Upper lobe of left lung (tissue), 6 donors: ENCODE measurements around the gene PRKAG2. TPM values are rescaled to one million over a fixed set of nuclear protein-coding genes. Genes with fewer than 3 reads are reported as not detected.
A peak's percentile ranks its signal among the peaks of the same experiment; 100 is the strongest.

Source experiments
- ATAC-seq, 2 donors: fragments of 200-7000 bp; cut with Tn5 transposase; one replicate each; pipeline ENCODE4 v1.9.1; 2022; ENCODE audit warnings: mild to moderate bottlenecking in 2 of 2, moderate library complexity in 2 of 2; ENCODE audit not compliant: low FRiP score in 2 of 2
- DNase-seq, 2 donors: peaks; one replicate each; pipeline ENCODE4 v3.0.0-alpha.2; 2019 to 2020
- H3K27ac ChIP-seq, 4 donors: fragments of 200-600 bp; sonication (generic); one replicate each; pipeline ENCODE4 v1.5.1; 2016 to 2019
- H3K27me3 ChIP-seq, 4 donors: fragments of 200-600 bp; sonication (generic); one replicate each; pipeline ENCODE4 v1.5.1; 2017 to 2019
- H3K36me3 ChIP-seq, 4 donors: fragments of 200-600 bp; sonication (generic); one replicate each; pipeline ENCODE4 v1.5.1; 2016 to 2019
- H3K4me1 ChIP-seq, 4 donors: fragments of 200-600 bp; sonication (generic); one replicate each; pipeline ENCODE4 v1.5.1; 2018 to 2019
- H3K4me3 ChIP-seq, 4 donors: fragments of 200-600 bp; sonication (generic); one replicate each; pipeline ENCODE4 v1.5.1; 2017 to 2019; ENCODE audit warnings: mild to moderate bottlenecking in 2 of 4, moderate library complexity in 1 of 4
- H3K9me3 ChIP-seq, 4 donors: fragments of 200-600 bp; sonication (generic); one replicate each; pipeline ENCODE4 v1.5.1; 2018 to 2019
- EP300 ChIP-seq, 4 donors: sonication (generic); formaldehyde crosslinking; IDR thresholded peaks; one replicate each; pipeline ENCODE4 v1.5.1; 2017; ENCODE audit warnings: antibody characterized with exemption in 4 of 4, control low read depth in 2 of 4
- POLR2A ChIP-seq, 4 donors: fragments of 450-650 bp; IDR thresholded peaks; one replicate each; pipeline ENCODE4 v1.5.1; 2016 to 2017; ENCODE audit warnings: antibody characterized with exemption in 4 of 4, mild to moderate bottlenecking in 2 of 4
- POLR2AphosphoS5 ChIP-seq, 2 donors: sonication (generic); formaldehyde crosslinking; IDR thresholded peaks; one replicate each; pipeline ENCODE4 v1.5.1; 2017; ENCODE audit warnings: antibody characterized with exemption in 2 of 2
- WGBS, 2 donors: methylation state at CpG; one replicate each; pipeline ENCODE4 v1.1.5; 2017 to 2018; 5-methylcytosine and 5-hydroxymethylcytosine counted together
- total RNA-seq, 6 donors: library from RNA; depleted of rRNA in 4 of 6; stranded (reverse); fragments of >200 nt in 4 of 6; gene quantifications; one replicate each; pipeline versions ENCODE4 v1.1.0 to v1.2.1, GENCODE V29; 2016 to 2021
- TF ChIP-seq, protein P1 (sequence below), 6 experiments: fragments of 450-650 bp in 4 of 6; fragments of 200-600 bp in 2 of 6; sonication (generic) in 2 of 6; IDR thresholded peaks; one replicate each; pipeline ENCODE4 v1.5.1; 2016 to 2019; ENCODE audit warnings: antibody characterized with exemption in 6 of 6
- donor health status: DM: no; HTN: no; CAD: no; lungs with moderate emphysema.
- donor health status: DM: no; HTN: yes; CAD: no; lungs with severe emphysema.

PRKAG2 gene
- total RNA-seq, 6 donors from 2014 or later: 20.6 to 68.1 (median 29.6) TPM

DNA sequence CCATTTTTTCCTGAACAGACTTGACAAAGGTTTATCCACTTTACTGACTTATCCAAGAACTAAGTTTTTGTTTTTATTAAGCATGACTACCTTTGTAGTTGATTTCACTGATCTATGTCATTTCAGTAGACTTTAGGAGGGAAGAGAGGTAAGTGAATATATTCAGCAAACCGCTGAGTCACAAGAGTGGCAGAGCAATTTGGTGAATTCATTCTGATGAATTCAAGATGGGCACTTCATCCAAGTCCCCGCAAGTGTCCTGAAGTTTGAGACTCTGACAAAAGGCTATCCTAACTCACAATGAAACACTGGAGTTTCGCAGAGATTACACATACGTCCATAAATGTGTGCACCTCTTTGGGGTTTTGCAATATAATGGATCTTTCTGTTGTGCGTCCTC lies 255.0 kb downstream of the PRKAG2 start:
- Histone ChIP-seq H3K4me1 (peaks cover 0 to 5% (median 0%) of the 10 kb centered on the region in 4 donors), H3K27me3 (no peaks in the 10 kb centered on the region), H3K9me3 (no peaks in the 10 kb centered on the region), H3K4me3 (no peak overlapping the region), H3K36me3 (no peaks in the 10 kb centered on the region), H3K27ac (no peak overlapping the region)
- TF ChIP-seq, protein P1, sequence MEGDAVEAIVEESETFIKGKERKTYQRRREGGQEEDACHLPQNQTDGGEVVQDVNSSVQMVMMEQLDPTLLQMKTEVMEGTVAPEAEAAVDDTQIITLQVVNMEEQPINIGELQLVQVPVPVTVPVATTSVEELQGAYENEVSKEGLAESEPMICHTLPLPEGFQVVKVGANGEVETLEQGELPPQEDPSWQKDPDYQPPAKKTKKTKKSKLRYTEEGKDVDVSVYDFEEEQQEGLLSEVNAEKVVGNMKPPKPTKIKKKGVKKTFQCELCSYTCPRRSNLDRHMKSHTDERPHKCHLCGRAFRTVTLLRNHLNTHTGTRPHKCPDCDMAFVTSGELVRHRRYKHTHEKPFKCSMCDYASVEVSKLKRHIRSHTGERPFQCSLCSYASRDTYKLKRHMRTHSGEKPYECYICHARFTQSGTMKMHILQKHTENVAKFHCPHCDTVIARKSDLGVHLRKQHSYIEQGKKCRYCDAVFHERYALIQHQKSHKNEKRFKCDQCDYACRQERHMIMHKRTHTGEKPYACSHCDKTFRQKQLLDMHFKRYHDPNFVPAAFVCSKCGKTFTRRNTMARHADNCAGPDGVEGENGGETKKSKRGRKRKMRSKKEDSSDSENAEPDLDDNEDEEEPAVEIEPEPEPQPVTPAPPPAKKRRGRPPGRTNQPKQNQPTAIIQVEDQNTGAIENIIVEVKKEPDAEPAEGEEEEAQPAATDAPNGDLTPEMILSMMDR (IDR thresholded peaks at IDR 0.05): no peak
- TF ChIP-seq POLR2AphosphoS5 (IDR thresholded peaks at IDR 0.05) (no peak), EP300 (IDR thresholded peaks at IDR 0.05) (no peak), POLR2A (IDR thresholded peaks at IDR 0.05) (no peak)
- DNase-seq: no peak
- WGBS, 2 donors: 81 to 98% methylated on average over 5 of the region's 5 CpGs
- no peak for ATAC-seq

DNA sequence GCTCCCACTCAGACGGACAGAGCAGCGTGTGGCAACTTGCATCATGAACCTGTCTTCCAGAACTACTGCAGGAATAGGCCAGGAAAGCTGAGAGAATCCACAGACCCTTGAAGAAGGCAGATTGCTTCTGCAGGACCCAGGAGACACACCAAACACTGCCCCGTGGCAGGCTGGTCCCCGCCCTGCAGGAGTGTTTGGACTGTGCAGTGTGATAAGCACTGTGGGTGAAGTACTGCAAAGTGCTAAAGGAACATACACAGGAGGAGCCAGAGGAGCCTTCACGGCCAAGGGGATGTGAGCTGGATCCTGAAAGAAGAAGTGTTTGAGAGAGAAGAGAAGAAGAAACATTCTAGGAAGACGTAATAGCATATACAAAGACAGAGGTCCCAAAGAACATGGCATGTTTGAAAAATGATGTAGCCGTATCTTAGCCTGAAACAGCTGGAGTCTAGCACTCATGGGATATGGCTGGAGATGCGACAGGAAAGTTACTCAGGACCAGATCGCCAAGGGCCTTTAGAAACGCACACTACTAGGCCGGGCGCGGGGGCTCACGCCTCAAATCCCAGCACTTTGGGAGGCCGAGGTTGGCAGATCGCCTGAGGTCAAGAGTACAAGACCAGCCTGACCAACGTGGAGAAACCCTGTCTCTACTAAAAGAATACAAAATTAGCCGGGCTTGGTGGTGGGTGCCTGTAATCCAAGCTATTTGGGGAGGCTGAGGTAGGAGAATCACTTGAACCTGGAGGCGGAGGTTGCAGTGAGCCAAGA lies 260.3 kb downstream of the PRKAG2 start:
- ATAC-seq (peak; percentile 39 to 76), DNase-seq (peak; percentile 43 to 58)
- peaks cover 0 to 8% (median 0%) of the 10 kb centered on the region in 4 donors for H3K36me3 ChIP-seq
- no peaks in the 10 kb centered on the region for H3K9me3 ChIP-seq
- H3K4me3 ChIP-seq: no peak overlapping the region
- H3K27me3 ChIP-seq: no peaks in the 10 kb centered on the region
- no peak for TF ChIP-seq POLR2A (IDR thresholded peaks at IDR 0.05)
- no peak for TF ChIP-seq POLR2AphosphoS5 (IDR thresholded peaks at IDR 0.05)
- TF ChIP-seq, protein P1 (IDR thresholded peaks at IDR 0.05): no peak
- no peak for TF ChIP-seq EP300 (IDR thresholded peaks at IDR 0.05)
- WGBS, 2 donors: 67 to 76% methylated on average over 19 of the region's 19 CpGs
- peaks cover 0 to 8% (median 4%) of the 10 kb centered on the region in 4 donors for H3K4me1 ChIP-seq
- H3K27ac ChIP-seq: no peak overlapping the region

DNA sequence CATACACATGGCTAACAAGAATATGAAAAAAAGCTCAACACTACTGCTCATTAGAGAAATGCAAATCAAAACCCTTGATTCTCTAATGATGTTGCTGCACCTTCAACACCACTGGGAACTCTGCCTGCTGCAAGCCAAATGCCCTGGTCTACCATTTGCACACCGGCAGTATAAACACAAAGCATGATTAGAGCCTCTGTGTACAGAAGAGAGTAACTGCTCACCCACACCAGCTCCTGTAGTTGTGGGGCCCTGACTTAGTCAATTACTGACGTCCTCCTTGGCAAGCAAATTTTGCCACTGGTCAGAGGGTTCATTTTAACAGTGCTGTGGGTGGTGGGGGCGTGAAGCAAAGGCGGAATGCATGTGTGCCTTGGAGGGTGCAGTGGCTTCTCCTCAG lies 261.1 kb downstream of the PRKAG2 start:
- Histone ChIP-seq H3K36me3 (peaks cover 0 to 11% (median 2%) of the 10 kb centered on the region in 4 donors), H3K4me1 (peaks cover 0 to 8% (median 4%) of the 10 kb centered on the region in 4 donors), H3K4me3 (no peak overlapping the region), H3K27me3 (no peaks in the 10 kb centered on the region), H3K27ac (no peak overlapping the region), H3K9me3 (no peaks in the 10 kb centered on the region)
- whole genome bisulfite sequencing, 2 donors: 79 to 88% methylated on average over 4 of the region's 4 CpGs
- no peak for DNase-seq
- no peak for TF ChIP-seq EP300 (IDR thresholded peaks at IDR 0.05)
- ATAC-seq: no peak

DNA sequence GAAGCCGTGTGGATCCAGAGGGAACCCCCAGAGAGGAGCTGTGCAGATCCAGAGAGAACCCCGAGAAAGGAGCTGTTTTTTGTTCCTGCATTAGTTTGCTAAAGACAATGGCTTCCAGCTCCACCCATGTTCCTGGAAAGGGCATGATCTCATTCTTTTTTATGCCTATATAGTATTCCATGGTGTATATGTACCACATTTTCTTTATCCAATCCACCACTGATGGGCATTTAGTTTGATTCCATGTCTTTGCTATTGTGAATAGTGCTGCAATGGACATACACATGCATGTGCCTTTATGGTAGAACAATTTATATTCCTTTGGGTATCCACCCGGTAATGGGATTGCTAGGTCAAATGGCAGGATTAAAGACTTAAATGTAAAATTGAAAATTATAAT lies 261.9 kb downstream of the PRKAG2 start:
- no peaks in the 10 kb centered on the region for H3K9me3 ChIP-seq
- H3K27ac ChIP-seq: no peak overlapping the region
- DNase-seq (no peak), ATAC-seq (no peak)
- peaks cover 0 to 11% (median 2%) of the 10 kb centered on the region in 4 donors for H3K36me3 ChIP-seq
- H3K27me3 ChIP-seq: no peaks in the 10 kb centered on the region
- no peak overlapping the region for H3K4me3 ChIP-seq
- no peak for TF ChIP-seq EP300 (IDR thresholded peaks at IDR 0.05)
- TF ChIP-seq, protein P1 (IDR thresholded peaks at IDR 0.05): no peak
- TF ChIP-seq POLR2AphosphoS5 (IDR thresholded peaks at IDR 0.05): no peak
- no peak for TF ChIP-seq POLR2A (IDR thresholded peaks at IDR 0.05)
- 94 to 97% methylated on average over 3 of the region's 3 CpGs for WGBS, 2 donors
- H3K4me1 ChIP-seq: peaks cover 0 to 8% (median 4%) of the 10 kb centered on the region in 4 donors

DNA sequence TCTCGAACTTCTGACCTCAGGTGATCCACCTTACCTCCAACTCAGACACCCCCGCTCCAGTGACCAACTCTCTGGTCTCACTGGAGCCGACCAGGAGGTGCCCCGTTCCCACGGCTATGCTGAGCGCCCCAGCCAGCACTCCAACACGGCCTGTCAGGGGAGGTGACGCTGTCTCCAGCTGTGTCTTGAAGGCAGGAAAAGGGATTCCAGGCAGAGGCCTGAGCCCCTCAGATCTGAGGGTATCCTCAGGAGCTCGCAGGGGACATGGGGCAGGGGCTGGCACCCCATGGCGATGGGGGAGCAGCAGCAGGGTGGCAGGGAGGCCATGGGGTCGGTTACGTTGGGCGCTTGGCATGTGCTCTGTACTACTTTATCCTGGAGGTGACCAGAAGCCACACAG lies 262.9 kb downstream of the PRKAG2 start:
- H3K9me3 ChIP-seq: no peaks in the 10 kb centered on the region
- DNase-seq: peak in 1 of 2 donors; percentile 54
- WGBS, 2 donors: 97 to 99% methylated on average over 10 to 13 of the region's 13 CpGs
- H3K4me1 ChIP-seq: peaks cover 0 to 8% (median 4%) of the 10 kb centered on the region in 4 donors
- peaks cover 0 to 11% (median 2%) of the 10 kb centered on the region in 4 donors for H3K36me3 ChIP-seq
- TF ChIP-seq, protein P1 (IDR thresholded peaks at IDR 0.05): no peak
- TF ChIP-seq EP300 (IDR thresholded peaks at IDR 0.05): no peak
- TF ChIP-seq POLR2A (IDR thresholded peaks at IDR 0.05): no peak
- no peak for TF ChIP-seq POLR2AphosphoS5 (IDR thresholded peaks at IDR 0.05)
- no peak overlapping the region for H3K4me3 ChIP-seq
- no peak overlapping the region for H3K27ac ChIP-seq
- no peak for ATAC-seq
- H3K27me3 ChIP-seq: no peaks in the 10 kb centered on the region
